GM12874 (cell line): ENCODE data around the gene TAS1R1.

Experiments used
- TF ChIP-seq, protein P1 (sequence below): IDR thresholded peaks from 2 replicates; pipeline ENCODE4 v1.5.1; 2011; ENCODE audit warnings: low read depth, mild to moderate bottlenecking, control low read depth, low read length, moderate library complexity; ENCODE audit not compliant: insufficient read depth

The TAS1R1 gene

DNA sequence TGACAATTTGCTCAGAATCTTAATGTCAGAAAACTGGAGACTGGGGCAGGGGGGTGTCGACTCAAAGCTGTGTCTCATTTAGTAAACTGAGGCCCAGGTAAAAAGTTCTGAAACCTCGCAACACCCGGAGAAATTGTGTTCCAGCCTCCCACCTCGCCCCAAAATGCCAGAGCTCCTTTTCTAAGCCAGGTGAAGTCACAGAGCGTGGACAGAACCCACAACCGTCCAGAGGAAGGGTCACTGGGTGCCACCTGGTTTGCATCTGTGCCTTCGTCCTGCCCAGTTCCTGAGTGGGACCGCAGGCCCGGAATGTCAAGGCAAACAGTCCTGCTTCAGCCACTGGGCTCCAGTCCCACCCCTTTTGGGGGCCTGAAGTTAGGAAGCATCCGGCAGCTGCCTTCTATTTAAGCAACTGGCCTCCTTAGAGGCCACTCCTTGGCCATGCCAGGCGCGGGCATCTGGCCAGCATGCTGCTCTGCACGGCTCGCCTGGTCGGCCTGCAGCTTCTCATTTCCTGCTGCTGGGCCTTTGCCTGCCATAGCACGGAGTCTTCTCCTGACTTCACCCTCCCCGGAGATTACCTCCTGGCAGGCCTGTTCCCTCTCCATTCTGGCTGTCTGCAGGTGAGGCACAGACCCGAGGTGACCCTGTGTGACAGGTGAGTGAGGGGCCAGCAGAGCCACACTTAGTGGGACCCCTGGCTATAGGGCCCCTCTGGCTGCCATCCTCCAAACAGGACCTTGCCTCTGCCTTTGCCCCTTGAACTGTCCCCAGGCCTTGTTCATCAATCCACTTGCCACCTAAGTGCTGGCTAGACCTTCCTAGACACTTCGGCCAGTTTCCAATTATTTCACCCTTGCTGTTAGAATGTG lies at the start of gene TAS1R1:
Gene TAS1R1 (plus strand): TSS at position 401 of the 872 bp plus-strand sequence. CDS start 67 bp downstream, at position 468.
- TF ChIP-seq, protein P1, sequence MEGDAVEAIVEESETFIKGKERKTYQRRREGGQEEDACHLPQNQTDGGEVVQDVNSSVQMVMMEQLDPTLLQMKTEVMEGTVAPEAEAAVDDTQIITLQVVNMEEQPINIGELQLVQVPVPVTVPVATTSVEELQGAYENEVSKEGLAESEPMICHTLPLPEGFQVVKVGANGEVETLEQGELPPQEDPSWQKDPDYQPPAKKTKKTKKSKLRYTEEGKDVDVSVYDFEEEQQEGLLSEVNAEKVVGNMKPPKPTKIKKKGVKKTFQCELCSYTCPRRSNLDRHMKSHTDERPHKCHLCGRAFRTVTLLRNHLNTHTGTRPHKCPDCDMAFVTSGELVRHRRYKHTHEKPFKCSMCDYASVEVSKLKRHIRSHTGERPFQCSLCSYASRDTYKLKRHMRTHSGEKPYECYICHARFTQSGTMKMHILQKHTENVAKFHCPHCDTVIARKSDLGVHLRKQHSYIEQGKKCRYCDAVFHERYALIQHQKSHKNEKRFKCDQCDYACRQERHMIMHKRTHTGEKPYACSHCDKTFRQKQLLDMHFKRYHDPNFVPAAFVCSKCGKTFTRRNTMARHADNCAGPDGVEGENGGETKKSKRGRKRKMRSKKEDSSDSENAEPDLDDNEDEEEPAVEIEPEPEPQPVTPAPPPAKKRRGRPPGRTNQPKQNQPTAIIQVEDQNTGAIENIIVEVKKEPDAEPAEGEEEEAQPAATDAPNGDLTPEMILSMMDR, result no peak

DNA sequence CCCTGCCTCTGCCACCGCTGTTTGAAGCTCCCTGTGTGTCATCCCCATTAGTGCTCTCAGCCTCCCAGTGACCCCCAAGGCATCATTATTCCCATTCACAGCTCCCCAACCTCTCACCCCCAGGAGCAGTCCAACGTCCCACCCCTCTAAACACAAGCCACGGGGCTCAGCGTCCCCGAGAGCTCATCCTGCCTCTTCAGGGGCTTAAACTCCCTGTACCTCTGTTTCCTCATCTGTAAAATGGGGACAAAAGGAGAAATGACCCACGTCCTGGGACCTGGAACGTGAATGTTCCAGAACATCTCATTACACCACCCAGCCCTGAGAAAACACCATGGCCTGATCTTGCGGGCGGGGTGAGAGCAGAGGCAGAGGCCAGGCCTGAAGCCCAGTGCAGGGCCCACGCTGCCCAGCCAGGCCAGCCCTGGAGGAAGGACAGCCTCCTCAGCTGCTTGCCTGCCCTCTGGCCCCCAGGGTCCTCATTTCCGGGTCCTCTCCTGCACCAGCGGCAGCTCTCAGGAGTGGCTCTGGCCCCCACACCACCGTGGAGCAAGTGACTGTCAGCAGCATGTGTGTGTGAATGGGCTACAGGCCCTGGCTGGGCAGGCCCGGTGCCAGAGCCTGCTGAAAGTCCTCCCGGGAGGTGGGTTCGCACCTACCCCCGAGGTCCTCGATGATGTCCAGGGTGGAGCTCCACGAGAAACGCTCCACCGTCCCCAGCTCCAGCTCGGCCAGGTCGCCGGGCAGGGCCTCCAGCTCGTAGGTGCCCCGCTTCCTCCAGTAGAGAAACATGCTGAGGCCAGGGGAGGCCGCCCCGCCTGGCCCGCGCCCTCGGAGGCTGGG lies 49.5 kb upstream of the TAS1R1 start:
- TF ChIP-seq, protein P1, result no peak

DNA sequence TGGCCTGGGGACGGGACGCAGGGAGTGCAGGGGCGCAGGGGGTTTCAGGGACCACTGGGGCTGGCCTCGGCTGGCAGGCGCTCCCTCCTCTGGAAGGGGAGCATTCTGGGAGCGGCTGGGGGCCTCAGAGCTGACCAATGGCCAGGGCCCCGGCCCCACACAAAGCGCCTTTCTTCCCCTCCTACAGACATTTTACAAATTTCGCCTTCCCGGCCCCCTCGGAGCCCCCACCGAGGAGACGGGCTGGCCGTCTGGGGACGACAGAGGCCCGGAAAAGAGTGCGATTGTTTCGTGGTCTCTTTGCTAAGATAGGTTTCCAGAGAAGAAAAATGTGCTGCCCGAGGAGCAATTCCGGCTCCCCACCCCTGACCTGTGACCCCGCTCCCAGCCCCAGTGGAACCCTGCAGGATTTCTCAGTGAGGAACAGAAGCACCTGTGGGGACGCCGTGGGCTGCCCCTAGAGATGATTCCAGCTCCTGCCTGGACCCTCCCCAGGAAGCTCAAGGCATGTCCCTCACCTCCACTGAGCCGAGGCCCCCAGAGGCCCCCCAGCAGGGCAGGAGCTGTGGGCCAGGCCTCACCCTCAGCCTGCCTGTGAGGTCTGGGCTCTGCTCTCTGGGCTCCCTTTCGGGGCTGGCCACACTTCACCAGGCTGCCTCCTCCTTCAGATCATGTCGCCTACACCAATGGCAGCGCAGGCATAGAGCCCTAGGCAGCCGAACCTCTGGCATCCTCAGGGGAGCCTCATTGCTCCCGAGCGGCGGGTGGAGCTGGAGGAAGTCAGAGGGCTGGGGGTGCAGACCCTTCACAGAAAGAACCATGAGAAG lies 48.7 kb upstream of the TAS1R1 start:
- TF ChIP-seq, protein P1, result no peak

DNA sequence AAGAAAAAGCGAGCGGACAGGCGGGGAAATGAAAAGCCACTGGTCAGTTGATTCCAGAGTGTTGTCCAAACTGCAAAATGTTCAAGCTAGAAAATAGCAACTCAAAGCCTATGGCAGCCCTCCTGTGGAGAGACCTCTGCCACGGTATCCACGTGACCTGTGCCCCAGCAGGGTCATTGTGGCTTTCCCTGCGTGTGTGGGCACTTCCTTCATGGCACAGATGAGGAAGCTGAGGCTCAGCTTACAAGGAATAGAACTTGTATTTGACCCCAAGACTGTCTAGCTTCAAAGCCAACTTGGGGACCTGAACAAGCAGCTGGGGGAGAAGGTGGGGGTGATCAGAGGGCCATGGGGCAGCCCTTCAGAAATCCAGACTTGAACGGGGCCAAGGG lies 48.1 kb upstream of the TAS1R1 start:
- TF ChIP-seq, protein P1, result no peak

DNA sequence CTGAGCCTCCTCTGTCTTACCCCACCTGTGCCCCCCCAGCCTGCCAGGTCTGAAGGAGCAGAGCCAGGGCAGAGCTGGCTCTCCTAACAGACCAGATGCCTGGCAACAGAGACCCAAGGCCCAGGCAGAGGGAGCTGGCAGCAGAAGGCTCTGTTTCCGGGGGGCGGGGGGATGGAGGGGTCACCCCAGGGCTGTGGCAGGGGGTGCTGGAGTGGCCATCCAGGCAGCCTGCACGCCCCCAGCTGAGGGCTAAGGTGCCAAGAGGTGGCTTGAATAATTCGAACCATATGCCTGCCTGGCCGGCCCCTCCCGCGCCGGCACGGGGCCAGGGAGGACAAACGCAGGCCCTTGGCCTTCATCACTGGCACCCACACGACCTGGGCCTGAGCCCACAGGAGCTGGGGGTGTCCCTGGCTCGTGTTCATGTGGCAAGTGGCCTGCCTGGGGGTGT lies 47.6 kb upstream of the TAS1R1 start:
- TF ChIP-seq, protein P1, result no peak

DNA sequence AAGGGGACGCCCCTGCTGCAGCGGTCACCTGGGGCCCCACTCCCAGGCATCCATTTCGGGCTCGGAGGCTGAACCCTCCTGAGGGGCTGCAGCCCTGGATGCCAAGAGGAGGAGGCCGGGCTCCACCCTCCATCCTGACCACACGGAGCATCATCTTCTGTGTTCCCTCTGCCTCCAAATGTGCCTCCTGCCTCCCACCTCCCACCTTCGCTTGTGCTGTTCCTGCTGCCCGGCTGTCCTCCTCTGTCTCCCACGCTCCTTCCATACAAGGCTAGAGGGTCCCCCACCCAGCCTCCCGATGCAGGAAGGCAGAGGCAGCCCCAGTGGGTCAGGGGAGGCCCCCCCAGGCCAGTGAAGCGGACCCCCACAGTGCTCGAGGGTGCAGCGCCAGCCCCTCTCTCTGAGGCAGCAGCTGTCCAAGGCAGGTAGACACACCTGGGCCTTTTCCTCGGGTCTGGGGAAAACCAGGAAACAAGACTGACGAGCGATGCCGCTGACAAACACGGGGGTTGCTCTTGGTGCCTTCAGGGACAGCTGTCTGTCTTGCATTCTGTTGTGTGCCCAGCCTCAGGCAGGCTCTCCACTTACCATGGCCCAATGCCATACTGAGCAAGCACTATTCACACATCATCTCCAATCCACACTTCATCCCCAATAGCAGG lies 46.8 kb upstream of the TAS1R1 start:
- TF ChIP-seq, protein P1, result no peak
